Mucosa of descending colon (tissue), 3 donors: Measurements from ENCODE around the gene NLK. TPM values are rescaled to one million over a fixed set of nuclear protein-coding genes. Genes with fewer than 3 reads are reported as not detected.

Experiments
- ATAC-seq: fragments of 200-7000 bp; cut with Tn5 transposase; one replicate; pipeline ENCODE4 v1.9.1; 2020; ENCODE audit warnings: mild to moderate bottlenecking, moderate library complexity
- DNase-seq, 3 donors: peaks; one replicate each; pipeline ENCODE4 v3.0.0-alpha.2; 2020
- H3K36me3 ChIP-seq: fragments of 200-600 bp; one replicate; pipeline ENCODE4 v1.8.0; 2021; ENCODE audit warnings: low read depth, mild to moderate bottlenecking
- H3K4me1 ChIP-seq: fragments of 200-600 bp; one replicate; pipeline ENCODE4 v1.8.0; 2021; ENCODE audit warnings: low read depth, mild to moderate bottlenecking
- H3K4me3 ChIP-seq: fragments of 200-600 bp; one replicate; pipeline ENCODE4 v1.8.0; 2021; ENCODE audit warnings: mild to moderate bottlenecking
- H3K9me3 ChIP-seq: fragments of 200-600 bp; one replicate; pipeline ENCODE4 v1.8.0; 2021; ENCODE audit warnings: mild to moderate bottlenecking
- CTCF ChIP-seq: fragments of 200-600 bp; IDR thresholded peaks from one replicate; pipeline ENCODE4 v1.8.0; 2022; ENCODE audit warnings: antibody characterized with exemption, mild to moderate bottlenecking
- intact Hi-C, 2 donors: fragments of 100-400 bp; cut with DNase I in 1 of 2; cut with micrococcal nuclease in 1 of 2; formaldehyde crosslinking; loops; one replicate each; pipeline versions ENCODE4 v1.11.0 to v1.11.1; 2022; cut with DNase I, micrococcal nuclease
- total RNA-seq, 3 donors: library from RNA; stranded (reverse); fragmentation: NEBNext Ultra II Directional in 2 of 3; extraction: Animal tissue kit (Norgen Biotek cat#: 25700) in 2 of 3; gene quantifications; one replicate each; pipeline versions ENCODE4 v1.2.1 to v1.2.4, GENCODE V29; 2021 to 2023
- donor health status: DM: no; HTN: no; CAD: no; lungs with moderate emphysema.
- donor health status: DM: no; HTN: no; CAD: no.
- donor health status: DM: no; HTN: yes; CAD: no.

Gene NLK
- total RNA-seq, 3 donors from 2014 or later: 20.4 to 24.1 (median 21.0) TPM

GRCh38 chr17:28159004-28159403 is 116.5 kb downstream of the NLK start:
- H3K4me1 ChIP-seq: peaks cover 3% of the 10 kb centered on the region
- DNase-seq (no peak), ATAC-seq (no peak)
- H3K9me3 ChIP-seq: no peaks in the 10 kb centered on the region
- TF ChIP-seq CTCF: no peak
- H3K4me3 ChIP-seq: no peak overlapping the region
- H3K36me3 ChIP-seq: no peaks in the 10 kb centered on the region
- intact Hi-C loops: no loop called here

- no peak for TF ChIP-seq CTCF
- no peaks in the 10 kb centered on the region for H3K9me3 ChIP-seq
- no peaks in the 10 kb centered on the region for H3K4me1 ChIP-seq
- DNase-seq: no peak
- no peaks in the 10 kb centered on the region for H3K36me3 ChIP-seq
- ATAC-seq: no peak
- intact Hi-C loops: no loop called here
- no peak overlapping the region for H3K4me3 ChIP-seq
Measured at GRCh38 chr17:28159924-28160323, 117.4 kb downstream of the NLK start.

DNA sequence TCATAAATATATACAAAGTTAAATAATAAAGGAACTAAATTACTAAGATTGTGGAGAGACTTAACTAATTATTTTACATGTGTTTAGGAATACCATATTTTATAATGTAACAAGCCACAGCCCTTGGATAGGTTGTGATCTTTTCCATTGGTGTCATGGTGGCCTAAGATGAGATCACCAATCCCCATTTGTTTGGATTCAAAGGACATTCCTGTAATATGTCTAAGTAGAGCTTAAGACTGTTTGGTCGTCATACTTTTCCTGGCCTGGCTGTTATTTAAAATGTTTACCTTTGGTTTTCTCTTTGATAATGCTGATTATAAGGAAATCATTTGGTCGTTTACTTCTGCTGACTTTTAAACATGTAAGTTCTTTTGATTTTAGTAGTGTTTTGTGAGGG is 118.1 kb downstream of the NLK start:
- DNase-seq (no peak), ATAC-seq (no peak)
- intact Hi-C loops: no loop called here
- TF ChIP-seq CTCF: no peak
- no peak overlapping the region for H3K4me3 ChIP-seq
- H3K9me3 ChIP-seq: no peaks in the 10 kb centered on the region
- H3K36me3 ChIP-seq: no peaks in the 10 kb centered on the region
- H3K4me1 ChIP-seq: no peaks in the 10 kb centered on the region

DNA sequence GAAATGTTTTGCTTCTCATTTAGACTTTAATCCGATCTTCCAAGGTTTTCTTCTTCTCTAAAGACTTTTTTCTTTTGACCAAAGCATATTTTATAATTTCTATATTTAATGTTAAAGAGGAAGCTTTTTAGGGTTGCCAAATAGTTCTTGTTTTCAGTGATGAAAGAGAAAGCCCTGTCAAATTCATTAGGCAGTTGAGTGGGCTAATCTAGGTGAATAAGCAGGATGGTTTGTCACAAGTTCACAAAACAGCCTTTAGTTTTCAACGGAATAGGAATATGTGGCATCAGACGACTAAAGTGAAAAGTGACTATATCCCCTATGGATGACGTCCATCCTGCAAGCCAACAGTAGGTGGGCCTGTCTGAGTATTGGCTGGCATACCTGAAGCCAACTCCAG is 118.8 kb downstream of the NLK start:
- H3K9me3 ChIP-seq: no peaks in the 10 kb centered on the region
- no peaks in the 10 kb centered on the region for H3K4me1 ChIP-seq
- no peaks in the 10 kb centered on the region for H3K36me3 ChIP-seq
- TF ChIP-seq CTCF: no peak
- no peak overlapping the region for H3K4me3 ChIP-seq
- ATAC-seq (no peak), DNase-seq (no peak)
- intact Hi-C loops: no loop called here

DNA sequence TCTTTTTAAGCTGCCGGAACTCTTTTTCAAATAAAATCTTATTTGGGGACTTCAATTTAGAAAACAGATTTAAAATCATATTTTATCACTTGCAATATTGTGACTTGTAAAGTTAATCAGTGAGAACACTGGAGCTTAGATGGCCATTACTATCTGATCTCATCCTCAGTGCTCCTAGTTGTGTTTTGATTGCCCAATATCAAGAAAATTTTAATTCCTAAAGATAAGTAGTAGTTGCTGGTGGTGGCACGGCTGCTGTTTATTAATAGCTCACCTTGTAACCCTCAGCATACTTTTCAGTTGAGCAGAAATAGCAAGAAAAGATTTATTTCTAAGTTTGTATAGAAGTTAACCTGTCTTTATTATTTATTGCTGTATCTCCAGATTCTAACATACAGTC is 124.0 kb downstream of the NLK start:
- no peak for ATAC-seq

More for the DNA sequence above, 124.0 kb downstream of the NLK start:
- TF ChIP-seq CTCF: no peak
- DNase-seq: no peak
- Histone ChIP-seq H3K4me3 (no peak overlapping the region), H3K4me1 (no peaks in the 10 kb centered on the region), H3K9me3 (no peaks in the 10 kb centered on the region), H3K36me3 (no peaks in the 10 kb centered on the region)
- intact Hi-C loops: no loop called here
